HG03097 (cell line): Measurements from ENCODE around the gene RAB36.

Source experiments
- ATAC-seq: cut with Tn5 transposase; IDR thresholded peaks from one replicate; pipeline ENCODE4 v1.9.1; 2021; ENCODE audit not compliant: unreplicated experiment, low FRiP score

RAB36 gene

GRCh38 chr22:23108249-23109078 lies 36.8 kb upstream of the RAB36 start:
- no peak for ATAC-seq

GRCh38 chr22:23109079-23109347 lies 36.3 kb upstream of the RAB36 start:
- ATAC-seq, result no peak

- no peak for ATAC-seq
Observed at GRCh38 chr22:23109441-23109978, 35.8 kb upstream of the RAB36 start.

GRCh38 chr22:23110190-23110921 lies 34.9 kb upstream of the RAB36 start:
- no peak for ATAC-seq

- ATAC-seq, result no peak
Observed at GRCh38 chr22:23110922-23111527, 34.3 kb upstream of the RAB36 start.

GRCh38 chr22:23112472-23113012 lies 32.7 kb upstream of the RAB36 start:
- no peak for ATAC-seq

GRCh38 chr22:23113067-23113846 lies 32.0 kb upstream of the RAB36 start:
- no peak for ATAC-seq

GRCh38 chr22:23113847-23114720 lies 31.2 kb upstream of the RAB36 start:
- no peak for ATAC-seq

GRCh38 chr22:23114721-23115020 lies 30.6 kb upstream of the RAB36 start:
- ATAC-seq, result no peak

- no peak for ATAC-seq
Observed at GRCh38 chr22:23115369-23115768, 29.9 kb upstream of the RAB36 start.

GRCh38 chr22:23115825-23116494 lies 29.3 kb upstream of the RAB36 start:
- ATAC-seq, result no peak

- ATAC-seq, result no peak
Observed at GRCh38 chr22:23116506-23117263, 28.6 kb upstream of the RAB36 start.

GRCh38 chr22:23117275-23117674 lies 28.0 kb upstream of the RAB36 start:
- ATAC-seq, result no peak

- ATAC-seq, result no peak
Observed at GRCh38 chr22:23117891-23118646, 27.2 kb upstream of the RAB36 start.

GRCh38 chr22:23118647-23119493 lies 26.4 kb upstream of the RAB36 start:
- ATAC-seq, result no peak

GRCh38 chr22:23119494-23120414 lies 25.5 kb upstream of the RAB36 start:
- no peak for ATAC-seq
